GM12874 (cell line): ENCODE measurements around the gene NME9.

Source experiments
- CTCF ChIP-seq: IDR thresholded peaks from 2 replicates; pipeline ENCODE4 v1.5.1; 2011; ENCODE audit warnings: low read depth, mild to moderate bottlenecking, control low read depth, low read length, moderate library complexity; ENCODE audit not compliant: insufficient read depth

Gene NME9

GRCh38 chr3:138253609-138254008, 76.0 kb downstream of the NME9 start:
- TF ChIP-seq CTCF: no peak
